Anterior cingulate cortex (tissue), 58 donors: ENCODE results near the gene ZNF660.
A peak's percentile ranks its signal among the peaks of the same experiment; 100 is the strongest.
"Not testable (repeated sequence)": the region's sequence is repeated elsewhere in the genome, so short reads cannot be mapped to it uniquely, and the experiment has no call there.

ENCODE experiments used
- DNase-seq, 58 donors: peaks; one replicate each; lab custom pipeline; 2025; lab: John Stamatoyannopoulos, UW

Gene ZNF660

DNA sequence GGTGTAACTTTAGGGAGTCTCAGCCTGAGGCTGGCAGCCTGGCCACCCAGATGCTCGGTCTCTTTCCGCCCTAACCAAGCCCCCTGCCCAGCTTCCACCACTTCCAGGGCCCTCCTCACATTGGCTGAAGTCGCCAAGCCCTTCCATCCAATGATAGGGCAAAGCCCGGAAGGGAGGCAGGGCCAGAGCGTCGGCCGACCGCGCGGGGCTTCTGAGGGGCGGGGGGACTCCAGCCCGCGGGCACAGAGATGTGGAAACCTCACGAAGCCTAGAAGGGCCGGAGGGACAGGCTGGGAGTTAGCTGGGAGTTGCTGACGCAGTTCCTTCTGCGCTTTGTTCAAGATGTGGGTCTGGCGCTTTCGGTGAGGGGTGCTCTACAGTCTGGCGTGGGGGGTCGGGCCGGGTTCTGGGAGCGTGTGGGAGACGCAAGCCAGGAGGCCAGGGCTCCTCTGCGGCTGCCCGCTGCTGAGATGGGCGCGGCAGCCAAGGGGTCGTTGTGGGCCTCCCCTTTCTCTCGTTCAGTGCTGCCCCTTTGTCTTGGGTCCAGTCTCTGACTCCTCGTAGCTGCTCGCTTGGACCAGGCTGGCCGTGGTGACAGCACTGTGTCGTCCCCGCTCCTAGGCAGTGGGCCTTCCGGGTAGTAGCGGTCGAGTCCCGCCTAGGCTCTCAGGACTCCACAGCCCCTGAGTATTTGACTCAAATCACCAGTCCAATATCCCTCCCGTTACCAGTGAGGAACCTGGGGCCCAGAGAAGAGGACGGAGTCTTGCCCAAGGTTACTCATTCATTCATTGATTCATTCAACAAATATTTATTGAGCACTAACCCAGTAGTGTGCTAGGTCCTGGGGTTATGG is at the start of gene ZNF660:
Gene ZNF660 (plus strand): TSS at position 319 of the 856 bp plus-strand sequence. CDS start 9,230 bp downstream, outside the sequence.
- DNase-seq = peak; percentile 4 to 87 (median 60)

DNA sequence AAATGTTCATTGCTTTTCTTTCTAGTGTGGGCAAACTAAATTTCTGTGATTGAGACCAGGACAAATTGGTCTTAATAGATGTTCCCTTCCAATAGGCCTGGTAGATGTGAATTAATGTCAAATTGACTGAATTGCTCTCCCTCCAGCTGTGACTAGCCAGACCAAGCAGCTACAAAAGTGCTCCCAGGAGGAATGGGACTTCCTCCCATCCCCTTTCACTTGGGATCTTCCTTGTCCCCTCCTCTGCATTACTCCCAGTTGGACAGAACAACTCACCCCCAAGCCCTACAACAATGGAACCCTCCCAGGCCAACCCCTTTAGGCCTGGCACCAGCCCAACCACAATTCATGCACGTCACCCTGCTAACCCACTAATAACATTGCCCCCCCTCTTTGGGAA is 49.4 kb upstream of the ZNF660 start:
- no peak for DNase-seq

DNA sequence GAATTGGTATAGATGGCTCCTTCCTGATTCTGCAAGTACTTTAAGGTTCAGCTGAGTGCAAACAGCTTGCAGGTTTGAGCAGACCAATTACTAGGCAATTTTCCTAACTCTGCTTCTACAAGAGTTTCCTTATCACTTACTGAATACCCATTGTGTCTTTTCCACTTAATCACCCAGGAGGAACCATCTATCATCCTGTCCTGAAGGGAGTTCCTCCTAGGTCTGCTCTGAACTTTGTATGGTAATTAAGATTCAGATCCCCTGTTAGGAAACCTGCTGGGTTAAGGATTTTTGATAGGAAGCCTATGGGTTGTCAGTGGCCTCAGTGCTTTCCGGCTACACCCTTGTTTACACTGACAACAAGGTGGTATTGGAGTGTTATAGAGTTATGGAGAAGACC is 40.0 kb upstream of the ZNF660 start:
- not testable (repeated sequence) for DNase-seq

- DNase-seq = peak in 57 of 58 donors; percentile 8 to 80 (median 50)
These were observed 29.9 kb upstream of the ZNF660 start, which contains the start of gene ZKSCAN7 for GRCh38 chr3:44554626-44555592. Gene ZKSCAN7 (plus strand): TSS chr3:44555193. CDS start chr3:44557048, 1,855 bp downstream.

DNA sequence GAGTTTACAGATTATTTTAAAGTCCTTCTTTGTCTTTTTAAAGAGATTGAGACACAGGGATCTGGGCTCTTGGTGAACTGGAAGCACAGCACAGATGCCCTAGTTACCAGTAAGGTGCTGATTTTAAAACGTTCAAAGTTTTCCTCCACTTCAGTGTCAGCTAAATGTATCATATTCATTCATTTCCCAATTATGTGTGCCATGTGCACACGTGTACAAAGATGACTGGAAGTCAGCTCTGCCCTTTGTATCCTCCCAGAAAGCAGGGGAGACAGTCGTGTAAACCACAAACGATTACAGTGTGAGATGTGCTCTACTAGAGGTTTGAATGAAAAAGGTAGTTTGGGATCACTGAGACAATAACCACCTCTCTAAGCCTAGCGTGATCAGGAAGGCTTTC is 29.0 kb upstream of the ZNF660 start:
- DNase-seq = no peak

GRCh38 chr3:44557074-44557473 is 27.7 kb upstream of the ZNF660 start:
- no peak for DNase-seq

- no peak for DNase-seq
These were observed 23.7 kb upstream of the ZNF660 start for GRCh38 chr3:44561076-44561475.

GRCh38 chr3:44562147-44562546 is 22.6 kb upstream of the ZNF660 start:
- no peak for DNase-seq

DNA sequence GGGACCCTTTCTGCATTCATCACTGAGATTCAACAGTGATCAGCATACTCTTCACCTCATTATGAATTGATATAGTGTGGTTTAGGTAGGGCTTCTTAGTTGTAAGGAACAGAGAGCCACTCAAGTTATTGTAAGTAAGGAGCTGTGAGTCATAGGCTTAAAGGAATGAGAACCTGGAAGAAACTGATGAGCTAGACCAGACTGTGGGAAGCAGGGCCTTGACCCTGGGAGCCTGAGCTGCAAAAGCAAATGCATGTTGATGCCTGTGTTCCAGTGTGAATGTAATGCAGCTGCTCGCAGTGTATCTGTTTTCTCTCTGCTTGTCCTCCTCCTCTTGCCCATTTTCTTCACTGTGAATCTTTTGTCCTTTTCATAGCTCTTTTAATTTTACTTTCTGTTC is 16.2 kb upstream of the ZNF660 start:
- DNase-seq = no peak

- no peak for DNase-seq
These were observed 13.7 kb upstream of the ZNF660 start for GRCh38 chr3:44571024-44571423.

- DNase-seq = no peak
These were observed 8.2 kb upstream of the ZNF660 start for GRCh38 chr3:44576613-44577012.

- not testable (repeated sequence) for DNase-seq
These were observed 7.3 kb upstream of the ZNF660 start for GRCh38 chr3:44577354-44577952.

DNA sequence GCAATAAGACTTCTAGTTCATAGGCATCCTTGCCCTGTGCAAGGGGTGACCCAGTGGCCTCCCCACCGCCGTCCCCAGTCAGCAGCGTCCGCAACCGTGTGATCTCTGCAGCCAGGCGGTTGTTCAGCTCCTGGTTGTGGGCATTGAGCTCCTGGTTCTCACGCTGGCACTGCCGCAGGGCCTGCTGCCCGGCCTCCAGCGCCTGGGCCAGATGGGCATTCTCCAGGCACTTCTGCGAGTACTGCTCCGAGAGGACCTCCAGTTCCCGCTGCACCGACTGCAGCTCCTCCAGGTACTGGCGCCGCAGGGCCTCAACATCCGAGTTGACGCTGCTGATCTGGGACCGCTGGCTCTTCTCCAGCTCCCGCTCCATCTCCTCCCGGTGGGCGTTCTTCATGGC is 6.4 kb upstream of the ZNF660 start:
- not testable (repeated sequence) for DNase-seq

- DNase-seq = not testable (repeated sequence)
These were observed 5.7 kb upstream of the ZNF660 start for GRCh38 chr3:44578924-44579515.

DNA sequence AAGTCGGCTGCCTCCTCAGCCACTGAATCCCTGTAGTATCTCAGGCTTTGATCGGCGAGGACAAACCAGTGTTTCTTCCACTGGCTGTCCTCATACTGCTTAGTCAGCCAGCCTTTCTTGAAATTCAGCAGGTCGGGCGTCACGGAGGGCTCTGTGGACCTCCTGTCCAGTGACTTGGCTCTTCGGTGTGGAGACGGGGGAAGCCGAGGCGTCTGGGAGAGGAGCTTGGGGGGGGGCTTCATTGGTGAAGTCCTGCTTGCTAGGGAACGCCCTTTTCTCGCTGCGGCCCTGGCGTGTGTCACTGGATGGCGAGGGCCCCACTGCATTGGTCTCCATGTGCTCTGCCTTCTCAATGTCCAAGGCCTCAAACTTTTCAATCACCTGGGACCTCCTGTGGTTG is 5.0 kb upstream of the ZNF660 start:
- DNase-seq = not testable (repeated sequence)

GRCh38 chr3:44580971-44581370 is 3.8 kb upstream of the ZNF660 start:
- not testable (repeated sequence) for DNase-seq

- DNase-seq = no peak
These were observed 11.9 kb downstream of the ZNF660 start for GRCh38 chr3:44596621-44597020.

GRCh38 chr3:44601749-44602148 is 17.0 kb downstream of the ZNF660 start:
- DNase-seq = no peak

- DNase-seq = no peak
These were observed 27.9 kb downstream of the ZNF660 start for GRCh38 chr3:44612678-44613077.
